ENCODE results near the gene NDRG4.

DNA sequence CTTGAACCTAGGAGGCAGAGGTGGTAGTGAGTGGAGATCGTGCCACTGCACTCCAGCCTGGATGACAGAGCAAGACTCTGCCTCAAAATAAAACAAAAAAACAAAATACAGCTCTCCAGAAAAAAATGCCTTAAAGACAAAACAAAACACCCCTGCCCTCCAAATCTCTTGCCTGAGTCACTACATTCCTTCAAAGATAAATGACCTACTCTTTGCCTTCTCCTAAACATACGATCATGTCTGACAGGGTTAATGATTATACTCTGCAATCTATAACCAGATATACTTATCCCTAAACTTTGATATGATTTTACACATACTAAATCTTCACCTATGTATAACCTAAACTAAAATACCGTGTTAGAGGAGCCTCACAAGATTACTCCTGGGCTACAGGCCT is 13.9 kb downstream of the NDRG4 start:
- TF ChIP-seq, protein P1, sequence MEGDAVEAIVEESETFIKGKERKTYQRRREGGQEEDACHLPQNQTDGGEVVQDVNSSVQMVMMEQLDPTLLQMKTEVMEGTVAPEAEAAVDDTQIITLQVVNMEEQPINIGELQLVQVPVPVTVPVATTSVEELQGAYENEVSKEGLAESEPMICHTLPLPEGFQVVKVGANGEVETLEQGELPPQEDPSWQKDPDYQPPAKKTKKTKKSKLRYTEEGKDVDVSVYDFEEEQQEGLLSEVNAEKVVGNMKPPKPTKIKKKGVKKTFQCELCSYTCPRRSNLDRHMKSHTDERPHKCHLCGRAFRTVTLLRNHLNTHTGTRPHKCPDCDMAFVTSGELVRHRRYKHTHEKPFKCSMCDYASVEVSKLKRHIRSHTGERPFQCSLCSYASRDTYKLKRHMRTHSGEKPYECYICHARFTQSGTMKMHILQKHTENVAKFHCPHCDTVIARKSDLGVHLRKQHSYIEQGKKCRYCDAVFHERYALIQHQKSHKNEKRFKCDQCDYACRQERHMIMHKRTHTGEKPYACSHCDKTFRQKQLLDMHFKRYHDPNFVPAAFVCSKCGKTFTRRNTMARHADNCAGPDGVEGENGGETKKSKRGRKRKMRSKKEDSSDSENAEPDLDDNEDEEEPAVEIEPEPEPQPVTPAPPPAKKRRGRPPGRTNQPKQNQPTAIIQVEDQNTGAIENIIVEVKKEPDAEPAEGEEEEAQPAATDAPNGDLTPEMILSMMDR (IDR thresholded peaks at IDR 0.05 in 2 of 3, conservative IDR thresholded peaks at IDR 0.05 in 1 of 3; ENCODE audit: borderline replicate concordance in 1 of 3, insufficient read depth in 1 of 3, low read depth in 2 of 3, low read length in 2 of 3): no peak
- TF ChIP-seq CBX3 (IDR thresholded peaks at IDR 0.05; ENCODE audit: low read depth) (no peak), SIN3A (IDR thresholded peaks at IDR 0.05; ENCODE audit: low read depth) (no peak), CEBPB (IDR thresholded peaks at IDR 0.05; ENCODE audit: low read depth) (no peak), ZFX (IDR thresholded peaks at IDR 0.05) (no peak), POLR2AphosphoS5 (IDR thresholded peaks at IDR 0.05; ENCODE audit: low read depth, low read length) (no peak), EZH2 (IDR thresholded peaks at IDR 0.05) (no peak), TCF7L2 (IDR thresholded peaks at IDR 0.05; ENCODE audit: borderline replicate concordance, extremely low read depth, insufficient read depth, insufficient read length) (no peak), EGR1 (IDR thresholded peaks at IDR 0.05; ENCODE audit: low read depth) (no peak), JUND (IDR thresholded peaks at IDR 0.05) (no peak), SP1 (IDR thresholded peaks at IDR 0.05; ENCODE audit: low read depth) (no peak)
- TF ChIP-seq, protein P2, sequence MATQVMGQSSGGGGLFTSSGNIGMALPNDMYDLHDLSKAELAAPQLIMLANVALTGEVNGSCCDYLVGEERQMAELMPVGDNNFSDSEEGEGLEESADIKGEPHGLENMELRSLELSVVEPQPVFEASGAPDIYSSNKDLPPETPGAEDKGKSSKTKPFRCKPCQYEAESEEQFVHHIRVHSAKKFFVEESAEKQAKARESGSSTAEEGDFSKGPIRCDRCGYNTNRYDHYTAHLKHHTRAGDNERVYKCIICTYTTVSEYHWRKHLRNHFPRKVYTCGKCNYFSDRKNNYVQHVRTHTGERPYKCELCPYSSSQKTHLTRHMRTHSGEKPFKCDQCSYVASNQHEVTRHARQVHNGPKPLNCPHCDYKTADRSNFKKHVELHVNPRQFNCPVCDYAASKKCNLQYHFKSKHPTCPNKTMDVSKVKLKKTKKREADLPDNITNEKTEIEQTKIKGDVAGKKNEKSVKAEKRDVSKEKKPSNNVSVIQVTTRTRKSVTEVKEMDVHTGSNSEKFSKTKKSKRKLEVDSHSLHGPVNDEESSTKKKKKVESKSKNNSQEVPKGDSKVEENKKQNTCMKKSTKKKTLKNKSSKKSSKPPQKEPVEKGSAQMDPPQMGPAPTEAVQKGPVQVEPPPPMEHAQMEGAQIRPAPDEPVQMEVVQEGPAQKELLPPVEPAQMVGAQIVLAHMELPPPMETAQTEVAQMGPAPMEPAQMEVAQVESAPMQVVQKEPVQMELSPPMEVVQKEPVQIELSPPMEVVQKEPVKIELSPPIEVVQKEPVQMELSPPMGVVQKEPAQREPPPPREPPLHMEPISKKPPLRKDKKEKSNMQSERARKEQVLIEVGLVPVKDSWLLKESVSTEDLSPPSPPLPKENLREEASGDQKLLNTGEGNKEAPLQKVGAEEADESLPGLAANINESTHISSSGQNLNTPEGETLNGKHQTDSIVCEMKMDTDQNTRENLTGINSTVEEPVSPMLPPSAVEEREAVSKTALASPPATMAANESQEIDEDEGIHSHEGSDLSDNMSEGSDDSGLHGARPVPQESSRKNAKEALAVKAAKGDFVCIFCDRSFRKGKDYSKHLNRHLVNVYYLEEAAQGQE (IDR thresholded peaks at IDR 0.05; ENCODE audit: low read depth): no peak

Data from HCT116 (cell line).